MM.1S (cell line): Measurements from ENCODE around the gene DIAPH3.

Experiments
- DNase-seq: peaks from one replicate; pipeline ENCODE4 v3.0.0-alpha.2; 2015
- H2AFZ ChIP-seq: fragments of 300-600 bp; sonication (generic); 2 replicates; pipeline ENCODE4 v1.6.0; 2016; ENCODE audit warnings: antibody characterized with exemption, low read length
- H3F3A ChIP-seq: fragments of 300-600 bp; sonication (generic); 2 replicates; pipeline ENCODE4 v1.6.1; 2016; ENCODE audit warnings: mild to moderate bottlenecking, antibody characterized with exemption, low read length, moderate library complexity, mixed read lengths; ENCODE audit not compliant: insufficient read depth
- H3K27ac ChIP-seq: fragments of 300-600 bp; sonication (generic); 2 replicates; pipeline ENCODE4 v1.5.1; 2016; ENCODE audit warnings: mild to moderate bottlenecking, low read length
- H3K27me3 ChIP-seq: fragments of 300-600 bp; sonication (generic); replicated peaks from 2 replicates; pipeline ENCODE4 v1.6.0; 2016; ENCODE audit warnings: low read length; ENCODE audit not compliant: insufficient read depth
- H3K36me3 ChIP-seq: fragments of 300-600 bp; sonication (generic); replicated peaks from 2 replicates; pipeline ENCODE4 v1.6.1; 2016; ENCODE audit warnings: mild to moderate bottlenecking, low read length, mixed read lengths; ENCODE audit not compliant: insufficient read depth
- H3K4me1 ChIP-seq: fragments of 300-600 bp; sonication (generic); 2 replicates; pipeline ENCODE4 v1.6.1; 2016; ENCODE audit warnings: low read length, mixed read lengths
- H3K4me2 ChIP-seq: fragments of 300-600 bp; sonication (generic); 2 replicates; pipeline ENCODE4 v1.6.0; 2016; ENCODE audit warnings: low read depth, low read length
- H3K4me3 ChIP-seq: fragments of 300-600 bp; sonication (generic); 2 replicates; pipeline ENCODE4 v1.5.1; 2016; ENCODE audit warnings: low read length, mixed read lengths
- H3K79me2 ChIP-seq: fragments of 300-600 bp; sonication (generic); 2 replicates; pipeline ENCODE4 v1.6.1; 2016; ENCODE audit warnings: mixed run types, low read length, mixed read lengths
- H3K9ac ChIP-seq: fragments of 300-600 bp; sonication (generic); 2 replicates; pipeline ENCODE4 v1.6.1; 2016; ENCODE audit warnings: low read length, mixed read lengths
- H3K9me2 ChIP-seq: fragments of 300-600 bp; sonication (generic); replicated peaks from 2 replicates; pipeline ENCODE4 v1.6.1; 2016; ENCODE audit warnings: mild to moderate bottlenecking, low read length, mixed read lengths; ENCODE audit not compliant: insufficient read depth
- H3K9me3 ChIP-seq: fragments of 300-600 bp; sonication (generic); replicated peaks from 2 replicates; pipeline ENCODE4 v1.6.1; 2016; ENCODE audit warnings: mild to moderate bottlenecking, low read length, mixed read lengths; ENCODE audit not compliant: insufficient read depth
- H4K20me1 ChIP-seq: fragments of 300-600 bp; sonication (generic); 2 replicates; pipeline ENCODE4 v1.6.1; 2016; ENCODE audit warnings: mild to moderate bottlenecking, low read length, moderate library complexity, mixed read lengths; ENCODE audit not compliant: insufficient read depth
- CTCF ChIP-seq: fragments of 300-600 bp; sonication (generic); IDR thresholded peaks from 2 replicates; pipeline ENCODE4 v1.5.1; 2016; ENCODE audit warnings: antibody characterized with exemption, low read length, mixed read lengths
- EZH2 ChIP-seq: fragments of 300-600 bp; sonication (generic); optimal IDR thresholded peaks from 2 replicates; pipeline ENCODE3; 2017; ENCODE audit warnings: low read depth, mild to moderate bottlenecking, antibody characterized with exemption, low read length, mixed read lengths
- EZH2phosphoT487 ChIP-seq: fragments of 300-600 bp; sonication (generic); IDR thresholded peaks from 2 replicates; pipeline ENCODE4 v1.6.1; 2018; ENCODE audit warnings: antibody characterized with exemption, low read length

DIAPH3 gene

GRCh38 chr13:60174113-60174512 is 10.4 kb upstream of the DIAPH3 start:
- no peak overlapping the region for H2AFZ ChIP-seq
- no peak overlapping the region for H3K4me3 ChIP-seq
- H3K4me2 ChIP-seq = no peak overlapping the region
- H3K27ac ChIP-seq = no peak overlapping the region
- H3K27me3 ChIP-seq = no peaks in the 10 kb centered on the region
- no peaks in the 10 kb centered on the region for H3F3A ChIP-seq
- no peaks in the 10 kb centered on the region for H4K20me1 ChIP-seq
- no peaks in the 10 kb centered on the region for H3K9me3 ChIP-seq
- H3K79me2 ChIP-seq = no peaks in the 10 kb centered on the region
- no peak overlapping the region for H3K9ac ChIP-seq
- no peaks in the 10 kb centered on the region for H3K9me2 ChIP-seq
- H3K4me1 ChIP-seq = no peaks in the 10 kb centered on the region
- DNase-seq = no peak
- no peaks in the 10 kb centered on the region for H3K36me3 ChIP-seq
- no peak for TF ChIP-seq EZH2
- no peak for TF ChIP-seq CTCF
- TF ChIP-seq EZH2phosphoT487 = no peak

GRCh38 chr13:60172111-60172510 is 8.4 kb upstream of the DIAPH3 start:
- no peaks in the 10 kb centered on the region for H3K79me2 ChIP-seq
- H3F3A ChIP-seq = no peaks in the 10 kb centered on the region
- H3K36me3 ChIP-seq = no peaks in the 10 kb centered on the region
- no peaks in the 10 kb centered on the region for H3K9me3 ChIP-seq
- TF ChIP-seq EZH2 = no peak
- TF ChIP-seq EZH2phosphoT487 = no peak
- TF ChIP-seq CTCF = no peak
- H3K9me2 ChIP-seq = no peaks in the 10 kb centered on the region
- H3K27me3 ChIP-seq = no peaks in the 10 kb centered on the region
- no peak overlapping the region for H3K9ac ChIP-seq
- H3K4me2 ChIP-seq = no peak overlapping the region
- H3K4me3 ChIP-seq = no peak overlapping the region
- H2AFZ ChIP-seq = no peak overlapping the region
- DNase-seq = no peak
- H3K27ac ChIP-seq = no peak overlapping the region
- no peaks in the 10 kb centered on the region for H4K20me1 ChIP-seq
- H3K4me1 ChIP-seq = no peaks in the 10 kb centered on the region

GRCh38 chr13:60170414-60170813 is 6.7 kb upstream of the DIAPH3 start:
- TF ChIP-seq EZH2phosphoT487 = no peak
- TF ChIP-seq CTCF = no peak
- no peak for TF ChIP-seq EZH2
- no peak for DNase-seq

More at GRCh38 chr13:60170414-60170813, 6.7 kb upstream of the DIAPH3 start:
- Histone ChIP-seq H3K27ac (no peak overlapping the region), H3K79me2 (no peaks in the 10 kb centered on the region), H3K4me3 (no peak overlapping the region), H2AFZ (no peak overlapping the region), H3F3A (no peaks in the 10 kb centered on the region), H3K4me1 (no peaks in the 10 kb centered on the region), H3K27me3 (no peaks in the 10 kb centered on the region), H4K20me1 (no peaks in the 10 kb centered on the region), H3K4me2 (no peak overlapping the region), H3K36me3 (no peaks in the 10 kb centered on the region), H3K9me3 (no peaks in the 10 kb centered on the region), H3K9me2 (no peaks in the 10 kb centered on the region), H3K9ac (no peak overlapping the region)
